Pancreas (tissue), 10 donors: ENCODE data around the gene GNG3. TPM values are rescaled to one million over a fixed set of nuclear protein-coding genes. Genes with fewer than 3 reads are reported as not detected.
"Not testable (repeated sequence)": the region's sequence is repeated elsewhere in the genome, so short reads cannot be mapped to it uniquely, and the experiment has no call there.

Experiments
- ATAC-seq, 4 donors: fragments of 200-7000 bp; cut with Tn5 transposase; one replicate each; pipeline versions ENCODE4 v1.8.0 to v1.9.1; 2020; ENCODE audit warnings: mild to moderate bottlenecking in 4 of 4, moderate library complexity in 4 of 4
- DNase-seq, 6 donors: peaks; one replicate each; pipeline ENCODE4 v3.0.0-alpha.2; 2020
- FAIRE-seq: peaks from 2 replicates; lab custom pipeline; 2012; peaks lifted over from hg19 to GRCh38; lab: Jason Lieb, UNC
- H3K27ac ChIP-seq, 4 donors: fragments of 200-600 bp; sonication (generic); 1 replicate in 3 of 4; 2 replicates in 1 of 4; pipeline versions ENCODE4 v1.5.0 to v1.8.0; 2020
- H3K27me3 ChIP-seq, 4 donors: fragments of 200-600 bp; one replicate each; pipeline ENCODE4 v1.8.0; 2021
- H3K36me3 ChIP-seq, 3 donors: fragments of 200-600 bp; sonication (generic) in 1 of 3; one replicate each; pipeline versions ENCODE4 v1.5.0 to v1.8.0; 2020 to 2021
- H3K4me1 ChIP-seq, 3 donors: fragments of 200-600 bp; one replicate each; pipeline ENCODE4 v1.8.0; 2021
- H3K4me3 ChIP-seq, 4 donors: fragments of 200-600 bp; sonication (generic) in 2 of 4; one replicate each; pipeline versions ENCODE4 v1.5.0 to v1.8.0; 2020 to 2021
- H3K9me3 ChIP-seq, 4 donors: fragments of 200-600 bp; one replicate each; pipeline ENCODE4 v1.8.0; 2021
- CTCF ChIP-seq, 4 donors: fragments of 200-600 bp; sonication (generic) in 3 of 4; IDR thresholded peaks; one replicate each; pipeline versions ENCODE4 v1.5.0 to v1.8.0; 2021; ENCODE audit warnings: antibody characterized with exemption in 4 of 4
- WGBS, 2 donors: extraction: QIAGEN DNeasy Blood & Tissue Kit; methylation state at CpG; one replicate each; pipeline ENCODE4 v1.1.7; 2013; 5-methylcytosine and 5-hydroxymethylcytosine counted together
- intact Hi-C, 3 donors: fragments of 100-400 bp; cut with DNase I; formaldehyde crosslinking; loops; one replicate each; pipeline versions ENCODE4 v1.11.1 to v1.14.2; 2022
- polyA plus RNA-seq, 2 donors: library from polyadenylated mRNA; stranded (reverse); fragments of 200-250 nt; gene quantifications; one replicate each; pipeline ENCODE4 v1.2.3, GENCODE V29; 2013
- total RNA-seq, 6 donors: library from RNA; stranded (reverse); fragmentation: NEBNext Ultra II Directional in 4 of 6; extraction: Animal tissue kit (Norgen Biotek cat#: 25700) in 4 of 6; gene quantifications; one replicate each; pipeline versions ENCODE4 v1.2.1 to v1.2.4, GENCODE V29; 2021 to 2023
- donor health status: healthy with polysubstance abuse.
- donor health status: DM: no; HTN: no; CAD: no; lungs with moderate emphysema.
- donor health status: DM: no; HTN: no; CAD: no.
- donor health status: control.
- donor health status: control.
- donor health status: Bipolar disorder and iron deficiency.
- donor health status: DM: yes; HTN: yes; CAD: no.
- donor health status: DM: no; HTN: no; CAD: no.
- donor health status: DM: no; HTN: no; CAD: no.
- donor health status: DM: yes; HTN: yes; CAD: no.

Gene GNG3
- total and polyA plus RNA-seq, 8 donors: 0.19 to 0.37 (median 0.26) TPM; not detected in 5

GRCh38 chr11:62727872-62728170 is 20.3 kb downstream of the GNG3 start:
- Histone ChIP-seq H3K4me1 (peaks cover 9 to 27% (median 20%) of the 10 kb centered on the region in 3 donors), H3K36me3 (peaks cover 0 to 12% (median 12%) of the 10 kb centered on the region in 3 donors), H3K9me3 (no peaks in the 10 kb centered on the region), H3K27me3 (no peaks in the 10 kb centered on the region), H3K27ac (peak overlapping the region; percentile 88 to 93 (median 92)), H3K4me3 (peak overlapping the region; percentile 68 to 92 (median 88))
- no peak for TF ChIP-seq CTCF (IDR thresholded peaks at IDR 0.05)
- FAIRE-seq (peak; percentile 89), DNase-seq (peak in 4 of 6 donors; percentile 80 to 92 (median 88)), ATAC-seq (peak; percentile 78 to 89 (median 80))
- intact Hi-C loops: no loop called here
- WGBS, 2 donors: 1% methylated on average over 20 of the region's 20 CpGs

- intact Hi-C loops: no loop called here
- H3K9me3 ChIP-seq: no peaks in the 10 kb centered on the region
- WGBS, 2 donors: 0% methylated on average over 28 to 29 of the region's 29 CpGs
- peak within 1 kb of the TSS; percentile 88 to 93 (median 92) for H3K27ac ChIP-seq
- peak; percentile 62 to 83 (median 74) for ATAC-seq
- no peak for TF ChIP-seq CTCF (IDR thresholded peaks at IDR 0.05)
- peaks cover 0 to 6% (median 6%) of the 10 kb centered on the region in 3 donors for H3K36me3 ChIP-seq
- H3K4me1 ChIP-seq: peaks cover 9 to 27% (median 20%) of the 10 kb centered on the region in 3 donors
- FAIRE-seq: no peak
- peak; percentile 78 to 86 (median 84) for DNase-seq
- peak within 1 kb of the TSS; percentile 68 to 92 (median 88) for H3K4me3 ChIP-seq
- no peaks in the 10 kb centered on the region for H3K27me3 ChIP-seq
Observed at GRCh38 chr11:62728171-62728988, 20.9 kb downstream of the GNG3 start, which contains the start of gene TTC9C. Gene TTC9C (plus strand): TSS chr11:62728486. CDS start chr11:62728849, 363 bp downstream.

- H3K9me3 ChIP-seq, FAIRE-seq, ATAC-seq, H3K27me3 ChIP-seq, H3K27ac ChIP-seq, intact Hi-C loops, DNase-seq: not testable (repeated sequence)
- WGBS, 2 donors: 80 to 84% methylated on average over 14 of the region's 14 CpGs
- peaks cover 0 to 15% (median 0%) of the 10 kb centered on the region in 3 donors for H3K36me3 ChIP-seq
- peak overlapping the region in 2 of 4 donors; percentile 68 to 92 for H3K4me3 ChIP-seq
- peaks cover 9 to 15% (median 10%) of the 10 kb centered on the region in 3 donors for H3K4me1 ChIP-seq
Observed at GRCh38 chr11:62730076-62730475, 22.6 kb downstream of the GNG3 start.

- no peak for ATAC-seq
- DNase-seq: no peak
- Histone ChIP-seq H3K36me3 (peaks cover 0 to 23% (median 0%) of the 10 kb centered on the region in 3 donors), H3K4me3 (no peak overlapping the region), H3K9me3 (no peaks in the 10 kb centered on the region), H3K27ac (no peak overlapping the region), H3K27me3 (no peaks in the 10 kb centered on the region), H3K4me1 (peaks cover 9 to 15% (median 10%) of the 10 kb centered on the region in 3 donors)
- 78 to 85% methylated on average over 2 of the region's 2 CpGs for WGBS, 2 donors
- FAIRE-seq: no peak
- TF ChIP-seq CTCF (IDR thresholded peaks at IDR 0.05): no peak
- intact Hi-C loops: no loop called here
Observed at GRCh38 chr11:62732830-62733229, 25.4 kb downstream of the GNG3 start.

- H3K36me3 ChIP-seq: peaks cover 3 to 38% (median 9%) of the 10 kb centered on the region in 3 donors
- intact Hi-C loops: no loop called here
- H3K4me1 ChIP-seq: no peaks in the 10 kb centered on the region
Observed at GRCh38 chr11:62737196-62737595, 29.7 kb downstream of the GNG3 start.

More at GRCh38 chr11:62737196-62737595, 29.7 kb downstream of the GNG3 start:
- no peak for TF ChIP-seq CTCF (IDR thresholded peaks at IDR 0.05)
- ATAC-seq (no peak), DNase-seq (no peak), FAIRE-seq (no peak)
- Histone ChIP-seq H3K9me3 (no peaks in the 10 kb centered on the region), H3K4me3 (no peak overlapping the region), H3K27ac (no peak overlapping the region), H3K27me3 (no peaks in the 10 kb centered on the region)
